HT-29 (cell line): Measurements from ENCODE around the gene ATP6V0D1. TPM values are rescaled to one million over a fixed set of nuclear protein-coding genes. Genes with fewer than 3 reads are reported as not detected.
A peak's percentile ranks its signal among the peaks of the same experiment; 100 is the strongest.

Source experiments
- DNase-seq: peaks from one replicate; pipeline ENCODE4 v3.0.0-alpha.2; 2015; ENCODE audit warnings: low spot score
- total RNA-seq: library from RNA; depleted of rRNA; stranded (reverse); fragments of >200 nt; shearing (Covaris generic); gene quantifications from 2 replicates; pipeline ENCODE4 v1.2.3, GENCODE V29; 2014

The ATP6V0D1 gene
- total RNA-seq, 1 experiment from 2014 or later, result 99.5 TPM

GRCh38 chr16:67445913-67446907 lies 34.7 kb downstream of the ATP6V0D1 start:
- DNase-seq, result no peak

- DNase-seq, result no peak
These were observed 35.5 kb downstream of the ATP6V0D1 start for GRCh38 chr16:67445441-67445912.

- DNase-seq, result no peak
These were observed 35.9 kb downstream of the ATP6V0D1 start for GRCh38 chr16:67445126-67445426.

GRCh38 chr16:67444259-67445125 lies 36.5 kb downstream of the ATP6V0D1 start:
- no peak for DNase-seq

GRCh38 chr16:67443265-67443664 lies 37.7 kb downstream of the ATP6V0D1 start:
- DNase-seq, result no peak

- DNase-seq, result no peak
These were observed 38.2 kb downstream of the ATP6V0D1 start for GRCh38 chr16:67442581-67443255.

GRCh38 chr16:67441907-67442306 lies 39.0 kb downstream of the ATP6V0D1 start:
- no peak for DNase-seq

- DNase-seq, result peak; percentile 88
These were observed 39.6 kb downstream of the ATP6V0D1 start for GRCh38 chr16:67441271-67441753.

GRCh38 chr16:67438824-67439393 lies 42.0 kb downstream of the ATP6V0D1 start:
- no peak for DNase-seq

GRCh38 chr16:67438098-67438791 lies 42.7 kb downstream of the ATP6V0D1 start:
- no peak for DNase-seq

- no peak for DNase-seq
These were observed 43.4 kb downstream of the ATP6V0D1 start for GRCh38 chr16:67437513-67437912.

GRCh38 chr16:67436640-67437193 lies 44.2 kb downstream of the ATP6V0D1 start:
- DNase-seq, result no peak

- no peak for DNase-seq
These were observed 45.2 kb downstream of the ATP6V0D1 start for GRCh38 chr16:67435758-67436164.

GRCh38 chr16:67433131-67433719 lies 47.7 kb downstream of the ATP6V0D1 start:
- DNase-seq, result no peak

- no peak for DNase-seq
These were observed 48.5 kb downstream of the ATP6V0D1 start for GRCh38 chr16:67432506-67432890.

GRCh38 chr16:67431775-67432505 lies 49.0 kb downstream of the ATP6V0D1 start:
- DNase-seq, result no peak

- peak; percentile 73 for DNase-seq
These were observed 49.8 kb downstream of the ATP6V0D1 start, which contains the start of gene HSD11B2 for GRCh38 chr16:67430977-67431774. TSS of gene HSD11B2 (plus strand) at chr16:67431121. CDS start at chr16:67431249, 128 bp downstream.

GRCh38 chr16:67430504-67430976 lies 50.4 kb downstream of the ATP6V0D1 start:
- DNase-seq, result peak; percentile 38
